Erythroblast (primary cell): ENCODE results near the gene SAMD4B.

Experiments
- GATA1 ChIP-seq: IDR thresholded peaks from 2 replicates; pipeline ENCODE4 v1.6.1; 2011; ENCODE audit warnings: low read depth, mild to moderate bottlenecking, control low read depth, low read length, moderate library complexity
- POLR2A ChIP-seq: IDR thresholded peaks from 2 replicates; pipeline ENCODE4 v1.6.1; 2011; ENCODE audit warnings: mild to moderate bottlenecking, low read length

GRCh38 chr19:39405261-39405957 is 63.2 kb downstream of the SAMD4B start:
- no peak for TF ChIP-seq POLR2A
- TF ChIP-seq GATA1 = no peak
